ENCODE data around the gene SYNC.
"Not testable (repeated sequence)": the region's sequence is repeated elsewhere in the genome, so short reads cannot be mapped to it uniquely, and the experiment has no call there.

SYNC gene

GRCh38 chr1:32695098-32695904, 7.3 kb downstream of the SYNC start:
- no peak for DNase-seq (ENCODE audit: low read depth in 2 of 3, low spot score in 2 of 3)

- DNase-seq (ENCODE audit: low read depth in 2 of 3, low spot score in 2 of 3): no peak
These were observed 9.0 kb downstream of the SYNC start for GRCh38 chr1:32693455-32694174.

GRCh38 chr1:32686387-32686786, 16.2 kb downstream of the SYNC start:
- no peak for DNase-seq (ENCODE audit: low read depth in 2 of 3, low spot score in 2 of 3)

DNA sequence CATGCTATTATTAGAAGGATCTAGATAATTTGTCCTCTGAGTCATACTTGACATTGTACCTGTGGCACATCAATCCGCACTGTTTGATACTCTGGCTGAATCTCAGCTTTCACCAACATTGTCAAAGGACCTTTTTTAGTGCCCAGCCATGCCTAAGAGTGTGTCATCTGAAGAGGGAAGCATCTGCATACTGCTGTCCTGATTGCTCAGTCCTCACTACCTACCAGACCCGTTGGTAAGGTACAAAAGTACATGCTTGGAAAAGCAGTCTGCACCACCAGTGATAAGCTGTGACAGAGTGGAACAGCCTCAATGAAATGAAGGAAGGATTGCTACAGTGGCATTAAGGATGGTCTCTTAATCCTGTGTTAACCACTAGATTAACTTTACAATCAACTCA, 17.1 kb downstream of the SYNC start:
- DNase-seq (ENCODE audit: low read depth in 2 of 3, low spot score in 2 of 3): no peak

DNA sequence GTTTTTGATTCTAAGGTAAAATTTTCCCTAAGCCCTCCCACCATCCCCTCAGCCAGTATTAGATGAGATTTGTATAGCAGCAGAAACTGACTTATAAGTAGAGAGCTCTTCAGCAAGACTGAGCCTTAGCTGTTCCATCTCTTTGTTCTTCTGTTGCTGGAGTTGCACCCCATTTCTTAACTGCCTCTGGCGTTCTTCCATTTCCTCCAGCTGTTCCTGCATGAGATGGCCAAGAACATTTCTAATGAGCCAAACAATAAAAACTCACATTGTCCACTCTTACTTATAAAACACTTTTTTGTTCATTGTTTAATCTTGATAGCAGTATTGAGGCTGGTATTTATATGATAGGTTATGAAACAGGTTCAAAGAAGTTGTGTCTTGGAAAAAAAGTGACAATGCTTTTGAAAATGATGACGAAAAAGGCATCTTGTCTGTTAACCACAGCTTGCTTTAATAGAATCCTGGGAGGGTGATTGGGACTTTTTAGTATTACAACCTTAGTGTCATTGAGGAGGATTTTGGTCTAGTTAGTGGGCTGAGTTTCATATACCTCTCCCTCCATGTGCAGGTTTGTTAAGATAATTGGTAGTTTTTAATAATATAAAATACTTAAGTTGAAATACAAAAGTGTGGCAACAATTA, 18.3 kb downstream of the SYNC start:
- no peak for DNase-seq (ENCODE audit: low read depth in 2 of 3, low spot score in 2 of 3)

DNA sequence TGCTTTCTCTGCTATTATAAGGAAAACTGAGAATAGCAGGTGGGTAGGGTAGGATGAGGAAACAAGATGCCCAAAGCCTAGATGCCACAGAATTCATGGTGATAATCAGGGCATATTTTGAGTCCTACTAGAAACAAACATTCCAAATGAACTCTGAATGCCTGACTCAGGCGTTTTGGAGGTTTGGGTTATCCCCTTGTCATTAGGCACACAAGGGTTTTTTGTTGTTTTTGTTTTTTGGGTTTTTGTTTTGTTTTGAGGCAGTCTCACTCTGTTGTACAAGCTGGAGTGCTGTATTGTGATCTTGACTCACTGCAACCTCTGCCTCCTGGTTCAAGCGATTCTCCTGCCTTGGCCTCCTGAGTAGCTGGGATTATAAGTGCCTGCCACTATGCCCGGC, 19.2 kb downstream of the SYNC start:
- DNase-seq (ENCODE audit: low read depth in 2 of 3, low spot score in 2 of 3): no peak

GRCh38 chr1:32681999-32682398, 20.6 kb downstream of the SYNC start:
- no peak for DNase-seq (ENCODE audit: low read depth in 2 of 3, low spot score in 2 of 3)

DNA sequence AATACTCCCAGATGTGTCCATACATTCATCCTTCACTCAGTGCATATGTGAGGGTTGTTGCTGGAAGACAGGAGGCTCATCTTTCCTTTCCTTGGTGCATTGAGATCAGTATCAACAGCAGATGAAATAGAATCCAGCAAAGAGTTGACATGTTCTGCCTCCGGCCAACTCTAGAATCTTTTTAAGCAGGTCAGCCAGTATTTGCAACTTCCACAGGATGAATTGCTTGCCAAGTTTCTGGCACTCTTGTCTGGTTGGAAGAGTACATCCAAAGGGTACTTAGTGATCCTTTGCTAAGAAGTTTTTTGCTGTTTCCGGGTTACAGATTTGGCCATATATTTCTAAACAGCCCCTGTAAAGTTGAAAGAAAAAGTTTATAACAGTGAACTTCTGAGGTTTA, 21.1 kb downstream of the SYNC start:
- DNase-seq (ENCODE audit: low read depth in 2 of 3, low spot score in 2 of 3): no peak

DNA sequence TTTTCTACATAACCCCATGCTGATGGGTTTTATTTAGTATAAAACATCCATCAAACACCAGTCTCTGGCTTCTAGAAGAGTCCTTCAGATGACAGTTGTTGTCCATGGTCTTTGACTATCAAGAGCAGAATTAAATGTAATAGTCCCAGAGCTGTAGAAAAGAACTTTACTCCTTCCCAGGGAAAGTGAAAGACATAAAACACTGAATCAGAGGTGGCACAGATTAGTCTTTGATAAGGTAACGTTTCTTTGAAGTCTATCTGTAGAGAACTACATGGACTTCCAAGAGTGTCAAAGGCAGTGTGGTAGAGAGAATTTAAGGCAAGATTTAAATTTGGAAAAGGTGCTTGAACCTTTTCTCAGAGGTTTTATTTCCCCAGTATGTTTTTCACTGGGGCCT, 21.9 kb downstream of the SYNC start:
- DNase-seq (ENCODE audit: low read depth in 2 of 3, low spot score in 2 of 3): no peak

- not testable (repeated sequence) for DNase-seq (ENCODE audit: low read depth in 2 of 3, low spot score in 2 of 3)
These were observed 22.6 kb downstream of the SYNC start for GRCh38 chr1:32679993-32680392.

DNA sequence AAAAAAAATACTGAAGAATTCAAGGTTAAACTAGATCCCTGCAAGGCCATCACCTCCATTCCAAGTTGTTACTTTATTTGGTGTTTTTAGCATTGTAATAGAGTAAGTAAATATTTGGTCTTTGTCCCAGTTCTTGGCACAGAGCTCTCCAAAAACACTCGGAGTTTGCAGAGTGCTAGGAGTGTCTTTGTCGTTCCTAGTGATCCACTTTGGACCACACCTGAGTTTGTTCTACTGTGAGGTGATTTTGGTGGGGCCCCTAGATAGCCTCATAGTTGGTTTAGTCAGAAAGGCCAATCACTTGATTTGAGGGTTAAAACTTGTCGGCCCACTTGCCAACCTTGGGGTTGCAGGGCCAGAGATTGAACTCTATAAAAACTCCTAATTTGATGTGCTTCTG, 25.6 kb downstream of the SYNC start:
- DNase-seq (ENCODE audit: low read depth in 2 of 3, low spot score in 2 of 3): no peak

- not testable (repeated sequence) for DNase-seq (ENCODE audit: low read depth in 2 of 3, low spot score in 2 of 3)
These were observed 33.9 kb downstream of the SYNC start for GRCh38 chr1:32668716-32669115.

DNA sequence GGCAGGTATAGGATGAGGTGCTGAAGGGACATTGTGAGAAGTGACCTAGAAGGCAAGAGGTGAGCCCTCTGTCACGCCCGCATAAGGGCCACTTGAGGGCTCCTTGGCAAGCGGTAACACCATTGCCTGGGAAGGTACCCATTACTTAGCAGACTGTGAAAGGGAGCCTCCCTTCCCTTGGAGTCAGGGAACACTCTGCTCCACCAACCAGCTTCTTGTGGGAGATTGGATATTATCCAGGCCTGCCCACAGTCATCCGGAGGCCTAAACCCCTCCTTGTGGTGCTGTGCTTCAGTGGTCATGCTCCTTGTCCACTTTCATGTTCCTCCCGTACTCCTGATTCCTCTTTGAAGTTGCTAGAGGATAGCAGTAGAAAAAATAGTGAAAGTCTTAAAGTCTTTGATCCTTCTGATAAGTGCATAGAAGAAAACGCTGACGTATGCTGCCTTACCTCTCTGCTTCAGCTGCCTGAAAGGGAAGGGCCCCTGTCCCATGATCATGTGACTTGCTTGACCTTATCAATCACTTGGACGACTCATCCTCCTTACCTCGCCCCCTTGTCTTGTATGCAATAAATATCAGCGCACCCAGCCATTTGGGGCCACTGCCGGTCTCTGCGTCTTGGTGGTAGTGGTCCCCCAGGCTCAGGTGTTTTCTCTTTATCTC, 35.5 kb downstream of the SYNC start:
- no peak for DNase-seq (ENCODE audit: low read depth in 2 of 3, low spot score in 2 of 3)

DNA sequence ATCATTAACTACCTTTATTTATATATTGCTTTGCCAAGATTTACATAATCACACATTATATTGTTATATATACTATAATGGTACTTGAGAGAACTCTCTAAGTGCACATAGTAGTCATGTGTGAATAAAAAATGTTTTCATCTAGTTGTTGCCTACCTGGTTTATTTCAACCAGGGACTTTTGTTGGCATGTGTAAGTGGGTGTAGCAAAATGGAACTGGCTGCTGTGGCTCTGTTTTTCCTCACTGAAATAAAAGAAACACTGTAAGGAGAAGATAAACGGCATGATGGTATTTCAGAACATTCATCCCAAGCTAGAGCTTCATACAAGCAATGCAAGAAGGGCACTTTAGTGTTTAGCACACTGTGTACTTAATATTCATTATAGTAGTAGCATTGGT, 36.7 kb downstream of the SYNC start:
- no peak for DNase-seq (ENCODE audit: low read depth in 2 of 3, low spot score in 2 of 3)

- no peak for DNase-seq (ENCODE audit: low read depth in 2 of 3, low spot score in 2 of 3)
These were observed 43.0 kb downstream of the SYNC start for GRCh38 chr1:32659581-32659980.

DNA sequence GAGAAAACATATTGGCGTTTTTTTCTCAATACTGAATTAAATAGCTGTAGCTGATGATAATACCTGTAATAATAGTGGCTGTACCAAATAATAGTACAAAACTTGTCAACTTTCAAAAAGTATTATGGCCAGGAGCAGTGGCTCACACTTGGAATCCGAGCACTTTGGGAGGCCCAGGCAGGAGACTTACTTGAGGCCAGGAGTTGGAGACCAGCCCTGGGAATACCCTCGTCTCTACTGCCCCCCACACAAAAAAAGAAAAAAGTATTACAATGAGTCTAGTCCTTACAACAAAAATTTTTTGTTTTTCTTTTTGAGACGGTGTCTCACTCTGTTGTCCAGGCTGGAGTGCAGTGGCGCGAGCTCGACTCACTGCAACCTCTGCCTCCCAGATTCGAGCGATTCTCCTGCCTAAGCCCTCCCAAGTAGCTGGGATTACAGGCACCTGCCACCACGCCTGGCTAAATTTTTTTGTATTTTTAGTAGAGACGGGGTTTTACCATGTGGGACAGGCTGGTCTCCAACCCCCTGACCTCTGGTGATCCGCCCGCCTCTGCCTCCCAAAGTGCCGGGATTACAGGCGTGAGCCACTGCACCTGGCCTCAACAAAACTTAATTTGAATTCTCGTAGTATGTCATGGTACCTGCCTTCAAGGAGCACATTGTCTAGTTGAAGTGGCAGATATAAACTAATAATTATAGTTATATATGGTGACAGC, 50.2 kb downstream of the SYNC start:
- no peak for DNase-seq (ENCODE audit: low read depth in 2 of 3, low spot score in 2 of 3)

DNA sequence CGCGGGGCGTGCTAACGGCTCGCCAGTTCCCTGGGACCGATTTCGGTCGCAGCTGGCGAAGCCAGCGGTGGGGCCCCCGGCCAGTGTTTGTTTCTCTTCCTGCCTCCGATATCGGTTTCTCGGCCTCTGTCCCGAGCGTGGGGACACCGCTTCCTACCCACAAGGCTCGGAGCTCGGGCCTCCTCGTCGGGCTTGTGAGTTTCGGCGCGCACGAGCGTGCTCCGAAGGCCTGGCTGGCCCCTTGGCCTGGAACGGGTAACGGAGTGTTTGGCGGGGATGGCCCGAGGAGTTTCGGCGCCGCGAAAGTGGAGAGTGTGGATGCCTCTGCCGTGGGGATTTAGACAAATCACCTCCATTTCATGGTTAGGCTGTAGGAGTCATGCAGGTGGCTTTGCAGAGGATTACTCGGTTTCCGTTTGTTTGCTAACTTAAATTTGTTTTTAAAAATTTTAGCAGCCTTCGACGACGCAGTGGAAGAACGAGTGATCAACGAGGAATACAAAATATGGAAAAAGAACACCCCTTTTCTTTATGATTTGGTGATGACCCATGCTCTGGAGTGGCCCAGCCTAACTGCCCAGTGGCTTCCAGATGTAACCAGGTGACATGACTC, 51.0 kb downstream of the SYNC start:
- peak in 1 of 3 experiments; percentile 19 for DNase-seq (ENCODE audit: low read depth in 2 of 3, low spot score in 2 of 3)

- peak; percentile 97 to 99 (median 97) for DNase-seq (ENCODE audit: low read depth in 2 of 3, low spot score in 2 of 3)
These were observed 51.7 kb downstream of the SYNC start, which contains the start of gene RBBP4 for GRCh38 chr1:32650752-32651460. TSS of gene RBBP4 (plus strand) at chr1:32651208. CDS start at chr1:32651307, 99 bp downstream.

GRCh38 chr1:32650248-32650751, 52.3 kb downstream of the SYNC start, which contains the start of gene ZBTB8OS:
TSS of gene ZBTB8OS (minus strand) at chr1:32650550. CDS start at chr1:32650529, 21 bp downstream.
- peak; percentile 55 to 60 (median 58) for DNase-seq (ENCODE audit: low read depth in 2 of 3, low spot score in 2 of 3)
